Measurements from ENCODE around the gene SPATS2. TPM values are rescaled to one million over a fixed set of nuclear protein-coding genes. Genes with fewer than 3 reads are reported as not detected.
"Not testable (repeated sequence)": the region's sequence is repeated elsewhere in the genome, so short reads cannot be mapped to it uniquely, and the experiment has no call there.

SPATS2 gene
- polyA plus RNA-seq (ENCODE audit: insufficient read length in 3 of 3) = 10 to 100 TPM; 44.3 to 56.9 (median 48.8) TPM

- no peak for DNase-seq (ENCODE audit: low read depth in 3 of 3, low spot score in 2 of 3)
Observed at GRCh38 chr12:49367381-49368239, at the start of gene SPATS2. TSS of gene SPATS2 (plus strand) at chr12:49367462. CDS start at chr12:49461013, 93,551 bp downstream.

DNA sequence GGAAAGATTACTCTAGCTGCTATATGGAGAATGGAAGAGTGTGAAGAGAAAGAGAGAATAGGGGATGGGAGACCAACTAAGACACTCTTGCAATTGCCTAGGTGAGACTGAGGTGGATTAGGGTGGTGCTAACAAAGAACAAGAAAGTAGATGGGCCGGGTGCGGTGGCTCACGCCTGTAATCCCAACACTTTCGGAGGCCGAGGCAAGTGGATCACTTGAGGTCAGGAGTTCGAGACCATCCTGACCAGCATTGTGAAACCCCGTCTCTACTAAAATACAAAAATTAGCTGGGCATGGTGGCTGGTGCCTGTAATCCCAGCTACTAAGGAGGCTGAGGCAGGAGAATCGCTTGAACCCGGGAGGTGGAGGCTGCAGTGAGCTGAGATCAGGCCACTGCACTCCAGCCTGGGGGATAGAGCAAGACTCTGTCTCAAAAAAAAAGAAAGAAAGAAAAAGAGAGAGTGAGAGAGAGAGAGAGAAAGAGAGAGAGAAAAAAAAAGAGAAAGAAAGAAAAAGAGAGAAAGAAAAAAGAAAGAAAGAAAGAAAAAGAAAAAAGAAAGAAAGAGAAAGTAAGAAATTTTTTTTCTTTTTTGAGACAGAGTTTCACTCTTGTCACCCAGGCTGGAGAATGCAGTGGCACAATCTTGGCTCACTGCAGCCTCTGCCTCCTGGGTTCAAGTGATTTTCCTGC is 46.7 kb upstream of the SPATS2 start:
- not testable (repeated sequence) for DNase-seq (ENCODE audit: low read depth in 3 of 3, low spot score in 2 of 3)

- DNase-seq (ENCODE audit: low read depth in 3 of 3, low spot score in 2 of 3) = no peak
Observed at GRCh38 chr12:49322367-49322707, 44.9 kb upstream of the SPATS2 start.

DNA sequence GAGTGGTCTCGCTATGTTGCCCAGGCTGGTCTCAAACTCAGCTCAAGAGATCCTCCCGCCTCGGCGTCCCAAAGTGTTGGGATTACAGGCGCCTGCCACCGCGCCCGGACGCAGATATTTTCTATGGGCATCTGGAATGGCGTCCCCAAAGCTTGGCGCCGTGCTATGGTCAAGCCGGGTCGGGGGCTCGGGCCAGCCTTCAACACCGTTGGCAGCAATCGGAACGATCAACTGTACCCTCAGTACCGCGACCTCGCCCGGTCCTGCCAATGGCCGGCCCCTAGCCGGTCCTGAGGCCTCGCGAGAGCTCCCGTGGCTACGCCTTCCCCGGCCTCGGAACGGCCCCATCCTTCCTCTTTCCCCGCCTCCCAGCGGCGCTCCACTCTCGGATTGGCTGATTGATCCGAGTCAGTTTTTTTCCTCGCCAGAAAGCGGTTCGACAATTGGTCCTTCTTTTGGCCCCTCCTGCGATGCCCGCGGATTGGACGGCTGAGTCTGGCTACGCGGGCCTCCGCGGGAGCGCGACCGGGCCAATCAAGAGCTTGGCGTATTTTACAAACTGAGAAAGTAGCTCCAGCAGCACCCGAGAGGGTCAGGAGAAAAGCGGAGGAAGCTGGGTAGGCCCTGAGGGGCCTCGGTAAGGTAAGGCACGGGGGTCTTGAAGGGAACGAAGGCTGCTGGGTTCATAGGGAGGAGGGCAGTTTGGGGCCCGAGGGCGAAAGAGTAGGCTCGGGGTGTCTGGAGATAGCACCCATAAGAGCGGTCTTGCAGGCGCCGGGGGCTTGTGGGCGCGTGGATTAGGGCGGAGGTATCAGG is 44.3 kb upstream of the SPATS2 start, which contains the start of gene TROAP:
Gene TROAP (plus strand): TSS at position 548 of the 816 bp plus-strand sequence. CDS start 354 bp downstream, outside the sequence.
- peak; percentile 96 to 99 (median 97) for DNase-seq (ENCODE audit: low read depth in 3 of 3, low spot score in 2 of 3)

- DNase-seq (ENCODE audit: low read depth in 3 of 3, low spot score in 2 of 3) = no peak
Observed at GRCh38 chr12:49323524-49324097, 43.7 kb upstream of the SPATS2 start.

- DNase-seq (ENCODE audit: low read depth in 3 of 3, low spot score in 2 of 3) = no peak
Observed at GRCh38 chr12:49325606-49326005, 41.7 kb upstream of the SPATS2 start.

DNA sequence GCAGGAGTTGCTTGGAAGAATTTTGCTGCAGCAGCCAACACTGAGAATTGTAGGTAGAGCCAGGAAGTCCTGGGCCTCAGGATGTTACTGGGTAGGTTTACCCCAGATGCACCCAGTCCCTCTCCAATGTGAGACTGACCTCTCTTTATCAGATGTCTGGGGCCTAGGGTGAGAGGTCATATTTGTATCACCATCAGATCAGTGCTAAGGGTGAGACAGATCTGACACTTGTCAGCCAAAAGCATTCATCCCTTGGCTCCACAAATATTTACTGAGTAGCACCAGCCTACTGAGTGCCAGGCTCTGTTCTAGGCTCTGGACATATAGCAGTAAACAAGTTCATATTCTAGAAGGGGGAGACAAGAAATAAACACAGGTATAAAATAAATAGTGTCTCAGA is 39.9 kb upstream of the SPATS2 start:
- no peak for DNase-seq (ENCODE audit: low read depth in 3 of 3, low spot score in 2 of 3)

DNA sequence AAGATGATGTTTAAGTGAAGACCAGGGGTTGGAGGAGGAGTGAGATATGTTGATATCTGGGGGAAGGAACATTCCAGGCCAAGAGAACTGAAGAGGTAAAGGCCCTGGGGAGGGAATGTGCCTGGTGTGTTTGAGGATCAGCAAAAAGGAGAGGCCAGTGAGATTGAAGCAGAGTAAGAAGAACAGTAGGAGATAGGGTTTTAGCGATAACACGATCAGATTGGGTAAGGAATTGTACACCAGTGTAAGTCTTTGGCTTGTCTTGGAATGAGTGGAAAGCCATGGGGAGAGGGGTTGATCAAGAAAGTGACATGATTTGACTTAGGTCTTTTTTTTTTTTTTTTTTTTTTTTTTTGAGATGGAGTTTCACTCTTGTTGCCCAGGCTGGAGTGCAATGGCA is 39.4 kb upstream of the SPATS2 start:
- no peak for DNase-seq (ENCODE audit: low read depth in 3 of 3, low spot score in 2 of 3)

DNA sequence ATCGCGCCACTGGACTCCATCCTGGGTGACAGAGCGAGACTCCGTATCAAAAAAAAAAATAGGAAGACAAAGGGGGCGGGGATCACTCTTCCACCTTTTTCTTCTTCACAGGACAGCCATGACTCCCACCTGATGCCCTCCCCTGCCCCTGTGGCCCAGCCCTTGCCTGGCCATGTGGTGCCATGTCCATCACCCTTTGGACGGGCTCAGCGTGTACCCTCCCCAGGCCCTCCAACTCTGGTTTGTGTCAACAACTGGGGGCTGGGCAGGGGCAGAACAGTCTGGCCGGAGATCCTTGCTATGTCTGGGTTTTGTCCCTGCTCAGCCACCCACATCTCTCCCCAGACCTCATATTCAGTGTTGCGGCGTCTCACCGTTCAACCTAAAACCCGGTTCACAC is 38.4 kb upstream of the SPATS2 start:
- no peak for DNase-seq (ENCODE audit: low read depth in 3 of 3, low spot score in 2 of 3)

GRCh38 chr12:49330032-49330619 is 37.1 kb upstream of the SPATS2 start:
- DNase-seq (ENCODE audit: low read depth in 3 of 3, low spot score in 2 of 3) = no peak

- no peak for DNase-seq (ENCODE audit: low read depth in 3 of 3, low spot score in 2 of 3)
Observed at GRCh38 chr12:49330631-49331379, 36.5 kb upstream of the SPATS2 start.

DNA sequence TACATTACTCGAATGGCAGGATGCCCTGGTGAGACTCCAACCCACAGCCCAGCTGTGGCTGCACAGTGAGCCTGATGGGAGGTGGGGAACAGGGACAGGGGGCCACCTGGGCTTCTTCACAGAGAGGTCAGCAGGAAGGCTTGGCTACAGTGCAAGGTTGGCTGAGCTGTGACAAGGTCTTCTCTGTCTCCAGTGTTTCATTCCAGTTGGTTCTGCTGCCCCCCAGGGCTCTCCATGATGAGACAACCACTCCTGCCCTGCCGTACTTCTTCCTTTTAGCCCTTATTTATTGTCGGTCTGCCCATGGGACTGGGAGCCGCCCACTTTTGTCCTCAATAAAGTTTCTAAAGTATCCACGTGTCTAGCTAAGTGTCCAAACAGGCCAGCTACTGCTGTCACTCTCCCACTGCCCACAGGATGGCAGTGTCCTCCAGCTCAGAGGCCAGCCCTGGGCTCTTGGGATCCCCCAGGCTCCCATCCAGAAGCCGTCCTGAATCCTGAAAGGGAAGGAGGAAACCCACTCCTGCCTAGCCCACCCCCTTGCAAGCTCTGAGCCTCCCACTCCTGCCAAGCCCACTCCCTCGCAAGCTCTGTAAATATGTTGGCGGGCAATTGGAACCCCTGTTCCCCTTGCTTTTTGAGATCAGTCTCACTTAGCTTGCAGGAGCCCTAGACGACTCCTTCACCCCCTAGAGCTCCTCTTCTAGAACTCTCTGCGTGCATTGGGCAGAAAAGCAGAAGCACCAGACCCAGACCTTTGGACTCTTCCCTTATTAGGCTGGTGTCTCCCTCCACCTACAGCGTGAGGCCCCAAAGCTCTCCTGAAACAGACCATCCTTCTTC is 35.7 kb upstream of the SPATS2 start:
- no peak for DNase-seq (ENCODE audit: low read depth in 3 of 3, low spot score in 2 of 3)

DNA sequence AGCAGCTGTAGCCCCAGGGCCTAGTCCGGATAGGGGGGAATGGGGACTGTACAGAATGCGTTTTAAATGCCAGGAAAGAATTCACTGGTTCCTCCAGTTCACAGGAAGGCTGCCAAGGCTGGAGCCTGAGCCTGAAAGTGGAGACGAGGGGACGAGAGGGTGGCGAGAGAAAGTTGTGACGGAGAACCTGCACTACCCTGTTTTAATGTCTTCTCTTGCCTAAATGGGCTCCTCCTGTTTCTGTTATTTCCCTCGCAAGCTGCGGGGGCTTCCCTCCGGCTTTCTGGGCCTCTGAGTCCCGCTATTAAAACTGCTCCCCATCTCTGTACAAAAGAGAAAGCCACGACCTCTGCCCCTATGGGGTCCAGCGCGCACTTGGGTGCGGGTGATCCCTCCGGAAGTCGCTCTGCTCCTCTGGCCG is 34.8 kb upstream of the SPATS2 start:
- DNase-seq (ENCODE audit: low read depth in 3 of 3, low spot score in 2 of 3) = no peak

GRCh38 chr12:49332891-49333371 is 34.3 kb upstream of the SPATS2 start:
- DNase-seq (ENCODE audit: low read depth in 3 of 3, low spot score in 2 of 3) = no peak

GRCh38 chr12:49333778-49334177 is 33.5 kb upstream of the SPATS2 start:
- DNase-seq (ENCODE audit: low read depth in 3 of 3, low spot score in 2 of 3) = not testable (repeated sequence)

DNA sequence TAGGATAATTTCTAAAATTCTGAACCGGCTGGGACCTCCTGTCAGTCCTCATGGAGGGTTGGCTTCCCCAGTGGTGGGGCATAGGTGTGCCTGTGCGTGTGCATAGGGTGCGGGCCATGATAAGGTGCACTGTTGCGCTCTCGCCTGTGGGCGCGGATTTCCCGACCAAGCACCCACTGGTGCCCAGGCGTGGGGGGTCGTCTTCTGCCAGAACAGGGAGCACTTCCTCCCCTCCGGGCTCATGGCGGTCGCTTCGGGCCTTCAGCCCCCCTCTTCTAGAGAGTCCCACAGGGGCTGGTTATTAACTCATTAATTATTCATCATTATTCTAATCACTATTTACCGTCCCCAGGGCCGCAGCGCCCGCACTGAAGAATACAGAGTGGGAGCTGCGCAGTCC is 33.0 kb upstream of the SPATS2 start:
- no peak for DNase-seq (ENCODE audit: low read depth in 3 of 3, low spot score in 2 of 3)

DNA sequence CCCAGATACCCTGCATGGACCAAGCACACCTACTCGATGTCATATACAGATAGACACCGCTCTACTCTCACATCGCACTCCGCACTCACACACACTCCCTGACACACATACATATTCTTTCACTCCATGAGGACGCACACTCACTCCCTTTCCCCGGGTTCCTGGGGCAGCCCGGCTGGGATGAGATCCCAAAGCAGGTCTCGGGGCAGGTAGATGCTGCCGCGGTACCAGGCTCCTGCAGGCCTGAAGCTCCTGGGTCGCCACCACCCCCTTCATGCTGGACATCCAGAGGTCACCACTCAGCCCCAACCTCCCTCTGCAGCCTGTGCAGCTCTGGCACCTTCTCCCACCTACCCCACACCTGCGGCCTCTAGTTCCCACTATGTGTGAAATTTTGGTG is 32.6 kb upstream of the SPATS2 start:
- DNase-seq (ENCODE audit: low read depth in 3 of 3, low spot score in 2 of 3) = no peak

DNA sequence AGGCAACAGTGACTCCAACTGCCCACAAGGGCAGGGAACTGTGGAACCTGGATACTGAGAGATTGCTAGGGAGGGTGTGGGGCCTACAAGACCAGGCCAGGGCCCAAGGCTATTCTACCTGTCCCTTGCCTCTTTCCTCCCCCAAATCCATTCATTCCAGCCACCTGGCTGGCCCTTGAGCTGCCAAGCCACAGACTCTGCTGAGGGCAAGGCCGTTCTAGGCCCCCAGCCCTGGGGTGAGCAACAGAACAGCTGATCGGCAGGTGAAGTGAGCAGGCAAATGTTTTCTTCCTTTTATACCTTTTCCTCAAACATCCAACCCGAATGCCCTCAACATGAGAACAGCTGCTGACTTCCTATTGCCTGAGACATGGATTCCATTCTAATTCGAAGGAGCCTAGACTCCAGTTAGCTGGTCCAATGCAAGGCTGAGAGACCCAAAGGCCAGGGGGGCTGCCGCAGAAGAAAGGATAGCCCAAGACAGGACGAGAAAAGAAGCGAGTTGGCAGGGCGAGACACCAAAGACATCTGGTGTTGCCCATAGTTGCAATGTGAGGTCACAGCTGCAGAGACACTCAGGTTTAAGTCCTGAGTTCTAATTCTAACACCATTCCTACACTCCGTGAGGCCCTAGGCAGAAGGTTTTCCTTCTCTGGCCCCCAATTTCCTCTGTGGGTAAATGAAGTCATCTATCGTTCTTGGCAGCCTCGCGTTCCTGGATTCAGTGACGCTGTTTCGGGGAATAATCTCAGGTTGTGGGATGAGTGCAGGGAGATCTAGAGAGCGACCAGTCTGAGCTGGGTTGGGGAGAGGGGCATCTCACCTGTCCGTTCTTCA is 31.9 kb upstream of the SPATS2 start:
- no peak for DNase-seq (ENCODE audit: low read depth in 3 of 3, low spot score in 2 of 3)

Data from right renal cortex interstitium (tissue), 3 donors.